Mammary epithelial cell (primary cell): Measurements from ENCODE around the gene RPL13.

Source experiments
- CTCF ChIP-seq, 2 donors: IDR thresholded peaks in 1 of 2; conservative IDR thresholded peaks in 1 of 2; 2 replicates each; pipeline ENCODE4 v1.5.1; 2011 to 2012; ENCODE audit warnings: inconsistent platforms in 2 of 2, low read length in 2 of 2, mild to moderate bottlenecking in 2 of 2, control low read depth in 1 of 2, low read depth in 1 of 2; ENCODE audit not compliant: insufficient read depth in 1 of 2; ENCODE audit errors: extremely low read depth in 1 of 2
- EZH2 ChIP-seq: IDR thresholded peaks from 2 replicates; pipeline ENCODE4 v1.6.1; 2012; ENCODE audit warnings: low read length, inconsistent platforms, borderline replicate concordance

GRCh38 chr16:89531821-89532526 lies 28.5 kb upstream of the RPL13 start:
- TF ChIP-seq EZH2 (no peak), CTCF (conservative IDR thresholded peaks at IDR 0.05 in 1 of 2, IDR thresholded peaks at IDR 0.05 in 1 of 2; ENCODE audit: extremely low read depth in 1 of 2, insufficient read depth in 1 of 2, low read depth in 1 of 2, low read length in 2 of 2) (no peak)
